GM15510 (cell line): ENCODE data around the gene MRPL54.

ENCODE experiments used
- POLR2A ChIP-seq: IDR thresholded peaks from 3 replicates; pipeline ENCODE4 v1.6.1; 2011; ENCODE audit warnings: borderline replicate concordance; ENCODE audit not compliant: insufficient read length; ENCODE audit errors: extremely low read depth

MRPL54 gene

DNA sequence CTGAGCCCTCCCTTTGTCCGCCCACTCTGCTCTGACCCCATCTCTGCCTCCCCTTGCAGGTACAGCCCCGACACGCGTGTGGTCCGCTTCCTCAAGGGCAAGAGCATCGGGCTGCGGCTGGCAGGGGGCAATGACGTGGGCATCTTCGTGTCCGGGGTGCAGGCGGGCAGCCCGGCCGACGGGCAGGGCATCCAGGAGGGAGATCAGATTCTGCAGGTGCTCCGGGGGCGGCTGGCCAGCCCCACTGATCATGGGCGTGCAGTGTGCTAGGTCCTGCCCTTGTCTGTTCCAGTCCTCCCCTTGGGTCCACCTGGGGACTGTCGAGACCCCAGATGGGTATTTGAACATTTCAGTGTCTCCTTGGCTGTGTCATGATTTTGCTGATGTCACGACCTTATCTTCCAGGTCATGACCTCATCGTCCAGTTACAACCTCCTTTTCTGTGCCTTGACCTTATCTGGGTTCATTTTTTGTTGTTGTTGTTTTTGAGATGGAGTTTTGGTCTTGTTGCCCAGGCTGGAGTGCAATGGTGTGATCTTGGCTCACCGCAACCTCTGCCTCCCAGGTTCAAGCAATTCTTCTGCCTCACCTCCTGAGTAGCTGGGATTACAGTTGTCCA, 26.3 kb upstream of the MRPL54 start:
- no peak for TF ChIP-seq POLR2A

DNA sequence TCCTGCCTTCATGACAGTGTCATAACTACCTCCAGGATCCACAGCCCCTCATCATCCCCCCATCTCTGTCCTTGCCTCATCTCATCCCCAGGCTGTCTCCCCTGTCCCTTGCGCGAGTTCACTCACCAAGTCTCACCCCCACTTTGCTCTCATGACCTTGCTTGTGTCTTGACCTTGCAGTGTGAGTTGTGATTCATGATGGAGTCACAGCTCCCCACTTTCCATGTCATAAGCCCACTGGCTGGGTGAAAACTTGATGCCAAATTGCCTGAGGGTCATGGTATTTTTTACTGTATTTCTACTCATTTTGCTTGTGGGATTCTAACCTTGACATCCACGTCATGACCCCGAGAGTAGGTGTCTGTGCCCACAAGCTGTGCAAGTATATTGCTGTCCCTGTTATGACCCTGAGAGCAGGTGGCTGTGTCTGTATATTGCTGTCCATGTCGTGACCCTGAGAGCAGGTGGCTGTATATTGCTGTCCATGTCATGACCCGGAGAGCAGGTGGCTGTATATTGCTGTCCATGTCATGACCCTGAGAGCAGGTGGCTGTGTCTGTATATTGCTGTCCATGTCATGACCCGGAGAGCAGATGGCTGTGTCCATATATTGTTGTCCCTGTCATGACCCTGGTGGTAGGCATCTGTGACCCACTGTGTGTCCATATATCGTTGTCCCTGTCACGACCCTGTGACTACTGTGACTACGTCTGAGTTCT, 24.8 kb upstream of the MRPL54 start:
- TF ChIP-seq POLR2A = no peak

DNA sequence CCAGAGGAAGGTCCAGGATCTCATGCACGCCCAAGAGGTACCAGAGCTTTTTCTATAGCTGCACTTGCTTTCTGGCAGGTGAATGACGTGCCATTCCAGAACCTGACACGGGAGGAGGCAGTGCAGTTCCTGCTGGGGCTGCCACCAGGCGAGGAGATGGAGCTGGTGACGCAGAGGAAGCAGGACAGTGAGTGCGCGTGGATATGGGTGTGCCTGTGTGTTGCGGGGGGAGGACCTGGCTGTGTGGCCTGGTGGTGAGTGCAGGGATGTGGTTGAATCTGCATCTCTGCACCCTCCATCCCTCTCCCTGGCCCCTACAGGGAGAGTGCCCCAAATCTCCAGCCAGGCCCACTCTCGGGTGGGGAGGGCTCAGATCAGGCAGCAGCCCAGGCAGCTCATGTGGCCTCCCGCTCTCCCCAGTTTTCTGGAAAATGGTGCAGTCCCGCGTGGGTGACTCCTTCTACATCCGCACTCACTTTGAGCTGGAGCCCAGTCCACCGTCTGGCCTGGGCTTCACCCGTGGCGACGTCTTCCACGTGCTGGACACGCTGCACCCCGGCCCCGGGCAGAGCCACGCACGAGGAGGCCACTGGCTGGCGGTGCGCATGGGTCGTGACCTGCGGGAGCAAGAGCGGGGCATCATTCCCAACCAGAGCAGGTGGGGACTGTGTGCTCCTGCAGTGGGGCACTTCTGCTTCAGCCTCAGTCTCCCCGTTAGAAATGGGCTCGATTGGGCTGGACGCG, 23.8 kb upstream of the MRPL54 start:
- no peak for TF ChIP-seq POLR2A

DNA sequence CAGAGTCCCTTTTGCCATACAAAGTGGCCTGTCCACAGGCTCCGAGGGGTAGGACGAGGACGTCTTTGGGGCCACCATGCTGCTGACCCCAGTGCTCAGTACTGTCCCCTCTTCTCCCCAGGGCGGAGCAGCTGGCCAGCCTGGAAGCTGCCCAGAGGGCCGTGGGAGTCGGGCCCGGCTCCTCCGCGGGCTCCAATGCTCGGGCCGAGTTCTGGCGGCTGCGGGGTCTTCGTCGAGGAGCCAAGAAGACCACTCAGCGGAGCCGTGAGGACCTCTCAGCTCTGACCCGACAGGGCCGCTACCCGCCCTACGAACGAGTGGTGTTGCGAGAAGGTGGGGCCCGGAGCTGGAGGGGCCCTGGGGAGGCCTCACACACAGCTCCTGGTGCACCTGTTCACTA, 22.1 kb upstream of the MRPL54 start:
- TF ChIP-seq POLR2A = no peak

DNA sequence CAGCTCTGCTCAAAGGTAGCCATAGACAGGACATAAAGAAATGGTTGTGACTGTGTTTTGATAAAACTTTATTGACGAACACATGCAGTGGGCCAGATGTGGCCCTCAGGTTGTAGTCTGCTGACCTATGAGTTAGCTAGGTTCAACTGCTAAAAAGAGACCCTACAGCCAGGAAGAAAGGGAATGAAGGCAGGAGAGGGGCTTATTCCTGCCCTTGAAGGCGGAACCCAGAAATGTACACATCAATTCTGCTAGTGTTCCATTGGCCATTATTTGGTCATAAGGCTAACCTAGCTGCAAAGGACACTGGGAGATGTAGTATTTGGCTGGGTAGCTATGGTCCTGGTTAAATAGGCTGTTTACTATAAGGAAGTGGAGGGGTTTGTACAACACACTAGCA, 19.0 kb upstream of the MRPL54 start:
- no peak for TF ChIP-seq POLR2A

DNA sequence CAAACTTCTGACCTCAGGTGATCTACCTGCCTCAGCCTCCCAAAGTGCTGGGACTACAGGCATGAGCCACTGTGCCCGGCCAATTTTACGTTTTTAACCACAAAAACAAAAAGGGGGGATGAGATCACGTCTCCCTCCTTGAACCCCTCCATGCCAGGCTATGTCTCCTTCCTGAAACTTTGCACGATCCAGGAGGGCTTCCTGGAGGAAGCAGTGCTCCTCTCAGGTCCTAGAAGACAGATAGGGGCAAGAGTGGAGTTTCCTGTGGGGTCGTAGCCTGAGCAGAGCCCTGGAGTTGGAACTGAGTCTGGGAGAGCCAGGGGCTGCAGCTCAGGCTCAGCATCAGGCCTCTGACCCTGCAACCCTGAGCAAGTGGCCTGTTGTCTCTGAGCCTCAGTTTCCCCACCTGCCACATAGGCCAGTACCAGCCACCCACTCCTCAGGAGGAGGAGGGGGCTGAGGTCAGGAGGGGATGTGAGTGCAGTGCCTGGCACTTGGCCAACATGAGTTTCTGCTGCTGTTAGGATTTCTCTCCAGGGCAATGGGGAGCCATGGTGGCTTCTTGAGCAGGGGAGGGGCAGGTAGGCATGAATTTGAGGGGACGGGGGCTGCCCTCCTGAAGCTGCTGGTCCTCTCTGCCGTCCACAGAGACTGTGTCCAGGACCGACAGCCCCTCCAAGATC, 17.0 kb upstream of the MRPL54 start:
- TF ChIP-seq POLR2A = no peak

DNA sequence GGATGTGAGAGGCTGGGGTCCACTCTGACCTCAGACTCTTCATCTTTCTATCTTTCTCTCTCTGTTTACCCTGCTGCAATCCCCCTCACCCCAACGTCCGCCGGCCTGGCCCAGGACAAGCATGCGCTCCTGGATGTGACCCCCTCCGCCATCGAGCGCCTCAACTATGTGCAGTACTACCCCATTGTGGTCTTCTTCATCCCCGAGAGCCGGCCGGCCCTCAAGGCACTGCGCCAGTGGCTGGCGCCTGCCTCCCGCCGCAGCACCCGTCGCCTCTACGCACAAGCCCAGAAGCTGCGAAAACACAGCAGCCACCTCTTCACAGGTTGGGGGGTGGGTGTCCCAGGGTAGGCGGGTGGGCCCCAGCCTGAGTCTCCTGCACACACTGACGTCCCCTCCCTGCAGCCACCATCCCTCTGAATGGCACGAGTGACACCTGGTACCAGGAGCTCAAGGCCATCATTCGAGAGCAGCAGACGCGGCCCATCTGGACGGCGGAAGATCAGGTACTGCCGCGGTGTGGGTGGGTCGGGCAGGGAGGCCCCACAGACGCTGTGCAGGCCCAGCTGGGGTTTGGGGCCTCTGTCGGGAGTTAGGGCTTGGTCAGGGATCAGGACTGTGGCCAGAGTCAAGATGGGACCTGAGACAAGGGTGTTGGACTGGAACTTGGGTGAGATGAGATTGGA, 16.0 kb upstream of the MRPL54 start:
- no peak for TF ChIP-seq POLR2A

DNA sequence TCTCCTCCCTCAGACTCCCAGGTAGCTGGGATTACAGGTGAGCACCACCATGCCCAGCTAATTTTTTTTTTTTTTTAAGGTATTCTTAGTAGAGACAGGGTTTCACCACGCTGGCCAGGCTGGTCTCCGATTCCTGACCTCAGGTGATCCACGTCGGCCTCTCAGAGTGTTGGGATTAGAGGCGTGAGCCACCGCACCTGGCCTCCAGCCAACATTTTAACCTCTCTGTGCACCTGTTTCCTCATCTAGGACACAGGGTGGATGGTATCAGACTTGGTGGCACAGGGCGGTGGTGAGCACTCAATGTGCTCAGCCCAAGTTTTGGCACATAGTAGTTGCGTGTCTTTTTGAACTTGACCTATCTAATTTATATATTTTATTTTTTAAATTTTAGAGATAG, 13.5 kb upstream of the MRPL54 start:
- TF ChIP-seq POLR2A = no peak

DNA sequence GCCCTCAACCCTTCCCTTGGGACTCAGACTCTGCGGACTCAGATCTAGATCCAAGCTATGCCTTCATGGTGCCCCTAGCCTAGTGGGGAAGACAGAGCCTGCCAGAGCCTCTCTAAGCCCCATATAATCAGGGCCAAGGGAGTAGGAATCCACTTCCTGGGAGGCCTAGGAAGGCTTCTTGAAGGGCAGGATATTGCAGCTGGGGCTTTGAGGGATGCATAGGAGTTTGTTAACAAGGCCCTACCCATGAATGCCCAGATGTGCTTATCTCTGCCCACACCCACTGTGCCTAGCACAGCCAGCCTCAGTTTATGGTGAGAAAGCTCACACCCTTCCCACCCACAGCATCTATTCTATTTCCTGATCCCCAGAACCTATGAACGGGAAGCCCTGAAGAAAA, 12.3 kb upstream of the MRPL54 start:
- no peak for TF ChIP-seq POLR2A

DNA sequence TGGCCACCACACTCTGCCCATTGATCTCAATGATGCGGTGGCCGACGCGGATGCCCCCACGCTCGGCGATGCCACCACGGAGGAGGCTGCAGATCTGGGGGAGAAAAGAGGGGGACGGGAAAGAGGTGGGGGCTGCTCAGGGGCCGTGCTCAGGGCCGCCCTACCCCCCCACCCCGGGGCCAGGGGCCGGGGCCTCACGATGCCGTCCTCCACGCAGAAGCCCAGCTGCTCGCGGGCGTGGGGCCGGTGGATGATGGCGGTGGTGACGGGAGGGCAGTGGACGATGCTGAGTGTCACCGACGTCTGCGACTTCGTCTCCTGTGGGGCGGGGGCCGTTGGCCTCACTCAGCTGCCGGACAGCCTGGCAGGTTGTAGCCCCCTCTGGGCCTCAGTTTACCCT, 11.2 kb upstream of the MRPL54 start:
- TF ChIP-seq POLR2A = no peak

DNA sequence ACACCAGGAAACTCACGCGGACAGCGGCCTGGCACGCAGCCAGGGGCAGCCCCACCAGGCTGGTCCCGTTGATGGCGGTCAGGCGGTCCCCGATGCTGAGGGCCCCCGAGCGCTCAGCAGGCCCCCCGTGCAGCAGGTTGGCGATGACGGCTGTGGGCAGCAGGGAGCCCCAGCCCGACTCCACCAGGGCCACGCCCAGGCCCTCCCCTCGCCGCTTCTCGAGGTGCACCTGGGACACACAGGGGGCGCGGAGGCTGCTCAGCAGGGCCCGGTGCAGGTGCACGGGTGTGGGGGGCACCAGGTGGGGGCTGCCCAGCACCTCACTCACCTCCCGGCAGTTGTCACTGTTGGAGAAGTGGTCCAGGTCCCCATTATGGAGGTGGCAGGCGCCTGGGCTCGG, 10.0 kb upstream of the MRPL54 start:
- no peak for TF ChIP-seq POLR2A

DNA sequence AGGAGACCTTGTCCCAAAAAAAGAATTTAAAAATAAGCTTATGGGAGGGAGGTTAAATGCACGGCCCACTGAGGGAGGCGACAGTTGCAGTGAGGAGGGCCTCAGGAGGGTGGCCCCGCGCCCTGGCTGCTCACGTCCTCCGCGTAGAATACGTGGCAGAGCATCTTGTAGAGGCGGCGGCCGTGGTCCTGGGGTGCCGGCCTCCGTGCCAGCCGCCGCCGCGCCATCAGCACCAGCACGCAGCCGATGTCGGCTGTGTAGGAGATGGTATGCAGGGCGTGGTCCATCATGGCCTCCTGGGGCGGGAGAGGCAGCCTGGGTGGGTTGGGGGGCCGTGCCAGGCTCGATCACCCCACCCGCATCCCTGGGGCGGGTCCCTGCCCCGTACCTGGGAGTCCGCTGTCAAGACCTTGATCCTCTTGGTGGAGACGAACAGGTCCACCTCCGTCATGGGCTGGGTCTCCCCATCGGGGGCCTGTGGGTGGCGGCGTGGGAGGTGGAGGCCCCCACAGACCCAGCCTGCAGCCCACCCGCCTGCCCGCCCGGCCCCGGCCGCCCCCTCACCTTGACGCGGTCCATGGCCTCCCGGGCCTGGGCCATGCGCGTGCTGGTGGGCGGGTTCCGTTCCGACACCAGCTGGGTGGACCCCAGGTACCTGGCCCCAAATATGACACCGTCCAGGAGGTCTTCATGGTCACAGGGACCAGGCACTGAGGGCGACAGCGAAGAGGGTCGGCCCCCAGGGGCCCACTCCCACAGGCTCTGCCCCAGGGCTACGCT, 8.7 kb upstream of the MRPL54 start:
- TF ChIP-seq POLR2A = no peak

DNA sequence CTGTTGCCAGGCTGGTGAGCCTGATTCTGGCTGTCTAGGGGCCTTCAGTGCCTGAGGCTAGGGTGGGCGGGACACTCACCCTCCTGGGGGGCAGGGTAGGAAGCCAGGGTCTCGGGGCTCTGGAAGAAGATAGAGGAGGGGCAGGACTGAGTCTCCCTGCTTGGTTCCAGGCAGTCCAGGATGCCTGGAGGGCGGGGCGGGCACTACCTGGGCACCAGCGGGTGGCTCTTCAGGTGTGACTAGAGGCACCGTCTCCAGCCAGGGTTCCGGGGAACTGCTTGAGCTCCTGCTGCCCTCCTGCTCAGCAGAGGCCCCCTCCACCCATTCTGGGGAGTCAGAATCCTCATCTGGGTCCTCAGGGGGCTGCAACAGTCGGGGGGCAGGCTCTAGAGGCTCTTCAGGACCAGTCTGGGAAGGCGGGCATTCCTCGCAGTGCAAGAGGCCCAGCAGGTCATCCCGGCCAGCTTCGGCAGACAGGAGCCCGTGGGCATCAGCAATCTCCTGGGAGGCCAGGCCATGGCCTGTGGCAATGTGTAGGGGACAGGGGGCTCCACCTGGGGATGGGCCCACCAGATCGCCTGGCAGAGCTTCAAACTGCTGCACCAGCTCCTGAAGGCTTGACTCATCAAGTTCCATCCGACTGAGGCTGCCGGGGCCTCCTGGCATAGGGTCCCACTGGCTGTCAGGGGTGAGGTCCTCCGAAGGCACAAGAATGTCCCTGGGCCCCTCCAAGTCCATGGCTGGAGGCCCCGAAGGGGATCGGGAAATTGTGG, 2.8 kb upstream of the MRPL54 start:
- TF ChIP-seq POLR2A = no peak
